ENCODE data around the gene MYBPC3. TPM values are rescaled to one million over a fixed set of nuclear protein-coding genes. Genes with fewer than 3 reads are reported as not detected.
A peak's percentile ranks its signal among the peaks of the same experiment; 100 is the strongest.

Gene MYBPC3
- total and polyA plus RNA-seq, 2 experiments from 2014 or later: not detected

DNA sequence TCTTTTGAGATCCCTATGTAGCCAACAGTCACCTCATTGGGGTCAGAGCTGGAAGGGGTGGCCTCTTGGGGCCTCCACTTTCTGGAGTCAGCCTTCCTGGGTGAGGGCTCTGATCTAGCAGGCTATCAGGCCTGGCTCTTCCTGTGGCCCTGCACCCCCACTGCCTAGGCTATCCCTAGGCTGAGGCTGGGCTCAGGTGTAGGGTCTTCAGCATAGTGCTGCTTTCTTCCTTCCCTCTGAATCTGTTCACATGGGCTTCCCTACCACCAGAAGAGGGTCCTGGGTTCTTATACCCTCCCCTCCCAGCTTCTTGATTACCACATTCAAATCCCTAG lies 26.3 kb upstream of the MYBPC3 start:
- Histone ChIP-seq H3K27ac (ENCODE audit: low read depth) (no peak overlapping the region), H3K9me2 (ENCODE audit: insufficient read depth) (0 out of 2 replicates have a peak, but pooled peaks cover 2% of the 10 kb centered on the region), H3K36me3 (ENCODE audit: insufficient read depth) (no peaks in the 10 kb centered on the region), H2AFZ (peak overlapping the region; percentile 99), H3K4me3 (no peak overlapping the region), H3K27me3 (ENCODE audit: insufficient read depth) (no peaks in the 10 kb centered on the region), H3F3A (replicated peaks; ENCODE audit: low read depth) (no peaks in the 10 kb centered on the region), H3K79me2 (replicated peaks; ENCODE audit: insufficient read depth) (no peaks in the 10 kb centered on the region), H3K4me1 (ENCODE audit: insufficient read depth) (no peaks in the 10 kb centered on the region; the same call in 1 of the 2 replicates), H3K4me2 (no peak overlapping the region), H4K20me1 (replicated peaks; ENCODE audit: insufficient read depth) (no peaks in the 10 kb centered on the region)
- ATAC-seq (no peak), DNase-seq (ENCODE audit: low spot score) (no peak)
- H3K4me1 Mint-ChIP-seq: peaks cover 3% of the 10 kb centered on the region; the same call in 2 of the 3 replicates
- peaks cover 5% of the 10 kb centered on the region for H3K27me3 Mint-ChIP-seq (ENCODE audit: insufficient read depth, low read depth, poor library complexity)
- no peaks in the 10 kb centered on the region for H3K36me3 Mint-ChIP-seq (ENCODE audit: low read depth)
- no peaks in the 10 kb centered on the region; the same call in 2 of the 3 replicates for H3K9me3 Mint-ChIP-seq
- TF ChIP-seq REST (IDR thresholded peaks at IDR 0.05; ENCODE audit: unreplicated experiment) (no peak), ETS1 (IDR thresholded peaks at IDR 0.05) (no peak), STAT1 (IDR thresholded peaks at IDR 0.05; ENCODE audit: unreplicated experiment) (no peak), CTCF (conservative IDR thresholded peaks at IDR 0.05; ENCODE audit: low read depth in 2 of 2) (no peak), EZH2 (IDR thresholded peaks at IDR 0.05; ENCODE audit: low read depth, unreplicated experiment) (no peak), NANOG (IDR thresholded peaks at IDR 0.05; ENCODE audit: borderline replicate concordance) (no peak), JUNB (IDR thresholded peaks at IDR 0.05; ENCODE audit: unreplicated experiment) (no peak), ZNF114 (CRISPR knock-in tag; IDR thresholded peaks at IDR 0.05) (no peak), POLR2AphosphoS5 (IDR thresholded peaks at IDR 0.05; ENCODE audit: low read depth) (no peak), EZH2phosphoT487 (IDR thresholded peaks at IDR 0.05; ENCODE audit: unreplicated experiment) (no peak), ZNF331 (CRISPR knock-in tag; IDR thresholded peaks at IDR 0.05; ENCODE audit: low read depth) (no peak)
- TF ChIP-seq, protein P1, sequence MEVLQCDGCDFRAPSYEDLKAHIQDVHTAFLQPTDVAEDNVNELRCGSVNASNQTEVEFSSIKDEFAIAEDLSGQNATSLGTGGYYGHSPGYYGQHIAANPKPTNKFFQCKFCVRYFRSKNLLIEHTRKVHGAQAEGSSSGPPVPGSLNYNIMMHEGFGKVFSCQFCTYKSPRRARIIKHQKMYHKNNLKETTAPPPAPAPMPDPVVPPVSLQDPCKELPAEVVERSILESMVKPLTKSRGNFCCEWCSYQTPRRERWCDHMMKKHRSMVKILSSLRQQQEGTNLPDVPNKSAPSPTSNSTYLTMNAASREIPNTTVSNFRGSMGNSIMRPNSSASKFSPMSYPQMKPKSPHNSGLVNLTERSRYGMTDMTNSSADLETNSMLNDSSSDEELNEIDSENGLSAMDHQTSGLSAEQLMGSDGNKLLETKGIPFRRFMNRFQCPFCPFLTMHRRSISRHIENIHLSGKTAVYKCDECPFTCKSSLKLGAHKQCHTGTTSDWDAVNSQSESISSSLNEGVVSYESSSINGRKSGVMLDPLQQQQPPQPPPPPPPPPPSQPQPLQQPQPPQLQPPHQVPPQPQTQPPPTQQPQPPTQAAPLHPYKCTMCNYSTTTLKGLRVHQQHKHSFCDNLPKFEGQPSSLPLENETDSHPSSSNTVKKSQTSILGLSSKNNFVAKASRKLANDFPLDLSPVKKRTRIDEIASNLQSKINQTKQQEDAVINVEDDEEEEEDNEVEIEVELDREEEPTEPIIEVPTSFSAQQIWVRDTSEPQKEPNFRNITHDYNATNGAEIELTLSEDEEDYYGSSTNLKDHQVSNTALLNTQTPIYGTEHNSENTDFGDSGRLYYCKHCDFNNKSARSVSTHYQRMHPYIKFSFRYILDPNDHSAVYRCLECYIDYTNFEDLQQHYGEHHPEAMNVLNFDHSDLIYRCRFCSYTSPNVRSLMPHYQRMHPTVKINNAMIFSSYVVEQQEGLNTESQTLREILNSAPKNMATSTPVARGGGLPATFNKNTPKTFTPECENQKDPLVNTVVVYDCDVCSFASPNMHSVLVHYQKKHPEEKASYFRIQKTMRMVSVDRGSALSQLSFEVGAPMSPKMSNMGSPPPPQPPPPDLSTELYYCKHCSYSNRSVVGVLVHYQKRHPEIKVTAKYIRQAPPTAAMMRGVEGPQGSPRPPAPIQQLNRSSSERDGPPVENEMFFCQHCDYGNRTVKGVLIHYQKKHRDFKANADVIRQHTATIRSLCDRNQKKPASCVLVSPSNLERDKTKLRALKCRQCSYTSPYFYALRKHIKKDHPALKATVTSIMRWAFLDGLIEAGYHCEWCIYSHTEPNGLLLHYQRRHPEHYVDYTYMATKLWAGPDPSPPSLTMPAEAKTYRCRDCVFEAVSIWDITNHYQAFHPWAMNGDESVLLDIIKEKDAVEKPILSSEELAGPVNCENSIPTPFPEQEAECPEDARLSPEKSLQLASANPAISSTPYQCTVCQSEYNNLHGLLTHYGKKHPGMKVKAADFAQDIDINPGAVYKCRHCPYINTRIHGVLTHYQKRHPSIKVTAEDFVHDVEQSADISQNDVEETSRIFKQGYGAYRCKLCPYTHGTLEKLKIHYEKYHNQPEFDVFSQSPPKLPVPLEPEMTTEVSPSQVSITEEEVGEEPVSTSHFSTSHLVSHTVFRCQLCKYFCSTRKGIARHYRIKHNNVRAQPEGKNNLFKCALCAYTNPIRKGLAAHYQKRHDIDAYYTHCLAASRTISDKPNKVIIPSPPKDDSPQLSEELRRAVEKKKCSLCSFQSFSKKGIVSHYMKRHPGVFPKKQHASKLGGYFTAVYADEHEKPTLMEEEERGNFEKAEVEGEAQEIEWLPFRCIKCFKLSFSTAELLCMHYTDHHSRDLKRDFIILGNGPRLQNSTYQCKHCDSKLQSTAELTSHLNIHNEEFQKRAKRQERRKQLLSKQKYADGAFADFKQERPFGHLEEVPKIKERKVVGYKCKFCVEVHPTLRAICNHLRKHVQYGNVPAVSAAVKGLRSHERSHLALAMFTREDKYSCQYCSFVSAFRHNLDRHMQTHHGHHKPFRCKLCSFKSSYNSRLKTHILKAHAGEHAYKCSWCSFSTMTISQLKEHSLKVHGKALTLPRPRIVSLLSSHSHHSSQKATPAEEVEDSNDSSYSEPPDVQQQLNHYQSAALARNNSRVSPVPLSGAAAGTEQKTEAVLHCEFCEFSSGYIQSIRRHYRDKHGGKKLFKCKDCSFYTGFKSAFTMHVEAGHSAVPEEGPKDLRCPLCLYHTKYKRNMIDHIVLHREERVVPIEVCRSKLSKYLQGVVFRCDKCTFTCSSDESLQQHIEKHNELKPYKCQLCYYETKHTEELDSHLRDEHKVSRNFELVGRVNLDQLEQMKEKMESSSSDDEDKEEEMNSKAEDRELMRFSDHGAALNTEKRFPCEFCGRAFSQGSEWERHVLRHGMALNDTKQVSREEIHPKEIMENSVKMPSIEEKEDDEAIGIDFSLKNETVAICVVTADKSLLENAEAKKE (CRISPR knock-in tag; IDR thresholded peaks at IDR 0.05): no peak
- H3K27ac Mint-ChIP-seq: no peak overlapping the region
- H3K4me3 Mint-ChIP-seq: no peak overlapping the region

All from GM23338 (cell line).